Right atrium auricular region (tissue), 2 donors: ENCODE results near the gene CHCT1. TPM values are rescaled to one million over a fixed set of nuclear protein-coding genes. Genes with fewer than 3 reads are reported as not detected.
"Not testable (repeated sequence)": the region's sequence is repeated elsewhere in the genome, so short reads cannot be mapped to it uniquely, and the experiment has no call there.

Experiments used
- DNase-seq: peaks from one replicate; pipeline ENCODE4 v3.0.0-alpha.2; 2019; ENCODE audit warnings: low spot score
- H3K27ac ChIP-seq, 2 donors: fragments of 200-600 bp; sonication (generic); 1 replicate in 1 of 2; 2 replicates in 1 of 2; pipeline ENCODE4 v1.5.1; 2016 to 2019
- H3K27me3 ChIP-seq, 2 donors: fragments of 200-600 bp; sonication (generic); one replicate each; pipeline versions ENCODE4 v1.5.1 to v1.6.0; 2017 to 2019
- H3K36me3 ChIP-seq: fragments of 200-600 bp; sonication (generic); one replicate; pipeline ENCODE4 v1.5.1; 2016
- H3K4me1 ChIP-seq, 2 donors: fragments of 200-600 bp; sonication (generic); one replicate each; pipeline versions ENCODE4 v1.5.1 to v1.6.0; 2017 to 2019
- H3K4me3 ChIP-seq, 2 donors: fragments of 200-600 bp; sonication (generic); 1 replicate in 1 of 2; 2 replicates in 1 of 2; pipeline ENCODE4 v1.5.1; 2017 to 2019; ENCODE audit warnings: mild to moderate bottlenecking in 1 of 2, moderate library complexity in 1 of 2
- H3K9me3 ChIP-seq, 2 donors: fragments of 200-600 bp; sonication (generic); one replicate each; pipeline ENCODE4 v1.5.1; 2019
- total RNA-seq, 2 donors: library from RNA; depleted of rRNA; stranded (reverse); fragments of >200 nt; gene quantifications; one replicate each; pipeline ENCODE4 v1.1.0, GENCODE V29; 2016
- TF ChIP-seq, protein P1 (sequence below), 2 donors: fragments of 200-600 bp; sonication (generic); IDR thresholded peaks; one replicate each; pipeline ENCODE4 v1.5.1; 2019; ENCODE audit warnings: antibody characterized with exemption in 2 of 2

The CHCT1 gene
- total RNA-seq, 2 donors from 2014 or later = not detected

DNA sequence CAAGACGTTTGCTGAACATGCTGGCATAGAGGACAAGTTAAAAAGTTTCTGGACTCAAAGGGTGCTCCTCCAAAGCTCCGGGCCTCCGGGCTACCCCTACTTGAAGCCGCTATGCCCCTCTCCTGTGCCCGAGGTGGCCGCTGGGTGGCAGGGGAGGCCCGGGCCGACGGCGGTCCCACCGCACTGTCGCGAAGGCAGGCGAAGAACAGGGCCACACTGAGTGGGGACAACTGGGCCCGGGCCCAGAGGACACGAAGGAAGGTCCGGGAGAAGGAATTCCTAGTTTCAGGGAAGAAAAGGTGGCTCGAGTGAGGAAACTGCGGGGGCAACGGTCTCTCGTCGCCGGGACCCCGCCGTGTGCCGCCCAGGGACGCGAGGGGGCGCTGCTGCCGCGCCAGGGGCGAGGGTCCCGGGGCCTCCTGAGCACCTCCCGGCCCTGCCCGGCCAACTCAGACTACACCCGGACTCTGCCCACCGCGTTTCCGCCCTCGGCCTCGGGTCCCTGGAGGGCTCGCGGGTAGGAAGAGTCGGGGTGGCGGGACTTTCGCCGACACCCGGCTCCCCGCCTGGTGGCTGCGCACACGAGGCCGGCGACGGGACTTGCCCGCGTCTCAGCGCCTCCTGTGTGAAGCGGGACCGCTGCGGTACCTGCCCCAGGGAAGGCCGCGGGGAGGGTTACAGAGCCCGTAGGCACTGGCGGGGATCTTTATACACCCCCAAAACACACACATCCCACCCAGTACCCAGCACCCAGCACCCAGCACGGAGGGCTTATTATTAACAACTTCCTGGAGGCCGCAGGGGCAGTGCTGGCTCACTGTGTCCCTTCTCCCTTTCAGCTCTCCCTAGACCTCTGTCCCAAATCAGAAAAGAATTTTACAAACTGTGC lies 772 bp upstream of the CHCT1 start:
- Histone ChIP-seq H3K9me3 (no peaks in the 10 kb centered on the region), H3K4me3 (peak overlapping the region; percentile 35 to 57), H3K27ac (peak overlapping the region in 1 of 2 donors; percentile 58), H3K36me3 (no peaks in the 10 kb centered on the region), H3K4me1 (peaks cover 0 to 3% of the 10 kb centered on the region in 2 donors), H3K27me3 (no peaks in the 10 kb centered on the region)
- TF ChIP-seq, protein P1, sequence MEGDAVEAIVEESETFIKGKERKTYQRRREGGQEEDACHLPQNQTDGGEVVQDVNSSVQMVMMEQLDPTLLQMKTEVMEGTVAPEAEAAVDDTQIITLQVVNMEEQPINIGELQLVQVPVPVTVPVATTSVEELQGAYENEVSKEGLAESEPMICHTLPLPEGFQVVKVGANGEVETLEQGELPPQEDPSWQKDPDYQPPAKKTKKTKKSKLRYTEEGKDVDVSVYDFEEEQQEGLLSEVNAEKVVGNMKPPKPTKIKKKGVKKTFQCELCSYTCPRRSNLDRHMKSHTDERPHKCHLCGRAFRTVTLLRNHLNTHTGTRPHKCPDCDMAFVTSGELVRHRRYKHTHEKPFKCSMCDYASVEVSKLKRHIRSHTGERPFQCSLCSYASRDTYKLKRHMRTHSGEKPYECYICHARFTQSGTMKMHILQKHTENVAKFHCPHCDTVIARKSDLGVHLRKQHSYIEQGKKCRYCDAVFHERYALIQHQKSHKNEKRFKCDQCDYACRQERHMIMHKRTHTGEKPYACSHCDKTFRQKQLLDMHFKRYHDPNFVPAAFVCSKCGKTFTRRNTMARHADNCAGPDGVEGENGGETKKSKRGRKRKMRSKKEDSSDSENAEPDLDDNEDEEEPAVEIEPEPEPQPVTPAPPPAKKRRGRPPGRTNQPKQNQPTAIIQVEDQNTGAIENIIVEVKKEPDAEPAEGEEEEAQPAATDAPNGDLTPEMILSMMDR (IDR thresholded peaks at IDR 0.05) = peak; percentile 98 to 99
- peak; percentile 66 for DNase-seq

DNA sequence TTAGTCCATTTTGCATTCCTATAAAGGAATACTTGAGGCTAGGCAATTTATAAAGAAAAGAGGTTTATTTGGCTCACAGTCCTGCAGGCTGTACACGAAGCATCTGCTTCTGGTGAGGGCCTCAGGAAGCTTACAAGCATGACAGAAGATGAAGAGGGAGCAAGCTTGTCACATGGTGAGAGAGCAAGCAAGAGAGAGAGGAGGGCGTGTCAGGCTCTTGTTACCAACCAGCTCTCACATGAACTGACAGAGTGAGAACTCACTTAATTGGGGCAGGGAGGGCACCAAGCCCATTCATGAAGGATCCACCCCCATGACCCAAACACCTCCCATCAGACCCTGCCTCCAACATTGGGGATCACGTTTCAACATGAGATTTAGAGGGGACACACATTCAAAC lies 1.6 kb downstream of the CHCT1 start:
- peaks cover 0 to 3% of the 10 kb centered on the region in 2 donors for H3K4me1 ChIP-seq
- DNase-seq = no peak
- no peaks in the 10 kb centered on the region for H3K27me3 ChIP-seq
- no peak overlapping the region for H3K27ac ChIP-seq
- no peaks in the 10 kb centered on the region for H3K36me3 ChIP-seq
- H3K4me3 ChIP-seq = no peak overlapping the region
- TF ChIP-seq, protein P1 (IDR thresholded peaks at IDR 0.05) = no peak
- H3K9me3 ChIP-seq = no peaks in the 10 kb centered on the region

DNA sequence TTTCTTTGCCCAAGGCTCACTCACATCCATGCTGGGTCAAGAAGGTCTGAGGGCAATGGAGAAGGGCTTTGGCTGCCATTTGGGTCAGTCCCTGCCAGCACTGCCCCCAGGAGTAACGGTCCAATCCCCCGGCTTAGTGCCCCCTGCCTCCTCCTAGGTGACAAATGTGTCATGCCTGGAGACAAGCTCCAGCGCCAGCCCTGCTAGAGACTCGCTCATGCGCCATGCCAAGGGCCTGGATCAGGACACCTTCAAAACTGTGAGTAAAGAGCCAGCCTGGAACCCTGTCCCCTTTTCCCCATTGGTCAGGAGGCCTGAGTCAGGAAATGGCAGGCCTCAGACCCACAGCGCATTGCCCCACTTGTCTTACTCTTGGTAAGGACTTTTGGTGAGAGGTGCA lies 3.3 kb downstream of the CHCT1 start:
- H3K27ac ChIP-seq = no peak overlapping the region
- H3K9me3 ChIP-seq = no peaks in the 10 kb centered on the region
- no peaks in the 10 kb centered on the region for H3K27me3 ChIP-seq
- TF ChIP-seq, protein P1 (IDR thresholded peaks at IDR 0.05) = no peak
- no peaks in the 10 kb centered on the region for H3K36me3 ChIP-seq
- H3K4me3 ChIP-seq = no peak overlapping the region
- H3K4me1 ChIP-seq = peaks cover 0 to 3% of the 10 kb centered on the region in 2 donors
- DNase-seq = no peak

DNA sequence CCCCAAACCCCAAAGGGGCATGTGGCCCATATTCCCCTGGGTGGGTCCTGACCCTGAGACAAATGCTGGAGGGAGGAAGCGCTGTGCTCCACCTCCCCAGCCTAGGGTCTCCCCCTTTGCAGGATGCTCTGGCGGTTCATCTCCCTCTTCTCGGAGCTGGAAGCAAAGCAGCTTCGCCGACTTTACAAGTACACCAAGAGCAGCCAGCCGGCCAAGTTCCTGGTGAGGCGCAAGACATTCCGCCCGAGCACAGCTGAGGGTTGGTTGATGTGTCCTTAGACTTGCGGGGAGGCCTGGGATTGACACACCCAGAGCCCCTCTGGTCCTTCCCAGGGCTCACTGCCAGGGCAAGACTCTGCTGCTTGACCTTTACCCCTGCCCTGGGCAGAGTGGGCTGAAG lies 4.3 kb downstream of the CHCT1 start:
- DNase-seq = no peak
- H3K36me3 ChIP-seq = no peaks in the 10 kb centered on the region
- no peaks in the 10 kb centered on the region for H3K4me1 ChIP-seq
- H3K9me3 ChIP-seq = no peaks in the 10 kb centered on the region
- TF ChIP-seq, protein P1 (IDR thresholded peaks at IDR 0.05) = no peak
- no peaks in the 10 kb centered on the region for H3K27me3 ChIP-seq
- no peak overlapping the region for H3K4me3 ChIP-seq
- no peak overlapping the region for H3K27ac ChIP-seq

DNA sequence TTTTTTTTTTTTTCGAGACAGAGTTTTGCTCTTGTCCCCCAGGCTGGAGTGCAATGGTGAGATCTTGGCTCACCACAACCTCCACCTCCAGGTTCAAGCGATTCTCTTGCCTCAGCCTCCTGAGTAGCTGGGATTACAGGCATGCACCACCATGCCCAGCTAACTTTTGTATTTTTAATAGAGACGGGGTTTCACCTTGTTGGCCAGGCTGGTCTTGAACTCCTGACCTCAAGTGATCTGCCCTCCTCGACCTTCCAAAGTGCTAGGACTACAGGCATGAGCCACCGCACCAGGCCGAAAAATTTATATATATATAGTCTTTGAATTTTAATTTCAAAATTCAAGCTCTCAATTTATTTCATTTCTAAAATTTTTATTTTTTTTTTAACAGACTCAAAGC lies 6.2 kb downstream of the CHCT1 start:
- H3K36me3 ChIP-seq, H3K4me1 ChIP-seq, H3K4me3 ChIP-seq, H3K27ac ChIP-seq, H3K27me3 ChIP-seq, H3K9me3 ChIP-seq: not testable (repeated sequence)
- DNase-seq = peak; percentile 52

DNA sequence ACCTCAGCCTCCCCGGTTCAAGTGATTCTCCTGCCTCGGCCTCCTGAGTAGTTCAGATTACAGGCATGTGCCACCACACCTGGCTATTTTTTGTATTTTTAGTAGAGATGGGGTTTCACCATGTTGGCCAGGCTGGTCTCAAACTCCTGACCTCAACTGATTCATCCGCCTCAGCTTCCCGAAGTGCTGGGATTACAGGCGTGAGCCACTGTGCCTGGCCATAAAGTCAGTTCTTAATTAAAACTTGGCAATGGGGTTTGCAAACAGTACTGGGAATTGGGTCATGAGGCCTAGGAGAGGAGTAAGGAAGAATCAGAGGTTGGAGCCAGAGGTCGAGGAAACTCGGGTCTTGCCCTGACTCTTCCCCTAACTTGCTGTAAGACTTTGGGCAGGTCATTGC lies 8.3 kb downstream of the CHCT1 start:
- H3K36me3 ChIP-seq, H3K9me3 ChIP-seq, H3K4me3 ChIP-seq, H3K4me1 ChIP-seq, H3K27me3 ChIP-seq, H3K27ac ChIP-seq: not testable (repeated sequence)
- DNase-seq = peak; percentile 30

DNA sequence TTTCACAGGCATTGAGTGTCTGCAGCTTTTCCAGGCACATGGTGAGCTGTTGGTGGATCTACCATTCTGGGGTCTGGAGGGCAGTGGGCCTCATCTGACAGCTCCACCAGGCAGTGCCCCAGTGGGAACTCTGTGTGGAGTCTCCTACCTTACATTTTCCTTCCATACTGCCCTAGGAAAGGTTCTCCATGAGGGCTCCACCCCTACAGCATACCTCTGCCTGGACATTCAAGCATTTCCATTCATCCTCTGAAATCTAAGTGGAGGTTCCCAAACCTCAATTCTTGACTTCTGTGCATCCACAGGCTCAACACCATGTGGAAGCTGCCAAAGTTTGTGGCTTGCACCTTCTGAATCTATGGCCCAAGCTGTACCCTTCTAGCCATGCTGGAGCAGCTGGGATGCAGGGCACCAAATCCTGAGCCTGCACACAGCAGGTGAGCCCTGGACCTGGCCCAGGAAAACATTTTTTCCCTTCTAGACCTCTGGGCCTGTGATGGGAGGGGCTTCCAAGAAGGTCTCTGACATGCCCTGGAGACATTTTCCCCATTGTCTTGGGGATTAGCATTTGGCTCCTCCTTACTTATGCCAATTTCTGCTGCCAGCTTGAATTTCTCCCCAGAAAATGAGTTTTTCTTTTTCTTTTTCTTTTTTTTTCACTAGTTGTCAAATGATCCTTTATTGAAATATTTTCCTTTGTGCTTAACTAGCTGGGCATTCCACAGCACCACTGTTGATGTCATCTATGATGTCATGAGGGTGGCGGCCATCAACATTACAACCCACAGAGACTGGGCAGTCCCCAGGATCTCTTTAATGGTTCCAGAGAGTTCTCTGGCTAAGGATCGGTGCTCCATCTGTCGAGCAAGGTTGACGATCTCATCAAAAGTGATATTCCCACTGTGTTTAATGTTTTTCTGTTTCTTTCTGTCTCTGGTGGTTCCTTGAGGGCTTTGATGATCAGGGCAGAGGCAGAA lies 11.0 kb downstream of the CHCT1 start:
- H3K36me3 ChIP-seq, H3K27me3 ChIP-seq, H3K9me3 ChIP-seq, H3K4me3 ChIP-seq, H3K27ac ChIP-seq, H3K4me1 ChIP-seq: not testable (repeated sequence)
- DNase-seq = peak; percentile 50
